KOPT-K1 (cell line): Measurements from ENCODE around the gene GPR84.
"Not testable (repeated sequence)": the region's sequence is repeated elsewhere in the genome, so short reads cannot be mapped to it uniquely, and the experiment has no call there.

Experiments used
- H3K27ac ChIP-seq: fragments of 200-600 bp; sonication (generic); 2 replicates; pipeline ENCODE4 v1.5.1; 2016; ENCODE audit warnings: antibody characterized with exemption, mild to moderate bottlenecking, low read depth, low read length; ENCODE audit not compliant: poor library complexity, severe bottlenecking
- H3K36me3 ChIP-seq: fragments of 200-600 bp; sonication (generic); 2 replicates; pipeline ENCODE4 v1.5.1; 2017; ENCODE audit warnings: antibody characterized with exemption, mild to moderate bottlenecking, low read length, moderate library complexity; ENCODE audit not compliant: insufficient read depth
- H3K9me3 ChIP-seq: fragments of 200-600 bp; sonication (generic); 2 replicates; pipeline ENCODE4 v1.5.1; 2017; ENCODE audit warnings: antibody characterized with exemption, low read length, mild to moderate bottlenecking; ENCODE audit not compliant: insufficient read depth, poor library complexity, severe bottlenecking

The GPR84 gene

GRCh38 chr12:54337854-54338650 lies 26.2 kb downstream of the GPR84 start:
- H3K36me3 ChIP-seq, result peaks cover 35% of the 10 kb centered on the region
- H3K27ac ChIP-seq, result no peak overlapping the region
- H3K9me3 ChIP-seq, result no peaks in the 10 kb centered on the region

DNA sequence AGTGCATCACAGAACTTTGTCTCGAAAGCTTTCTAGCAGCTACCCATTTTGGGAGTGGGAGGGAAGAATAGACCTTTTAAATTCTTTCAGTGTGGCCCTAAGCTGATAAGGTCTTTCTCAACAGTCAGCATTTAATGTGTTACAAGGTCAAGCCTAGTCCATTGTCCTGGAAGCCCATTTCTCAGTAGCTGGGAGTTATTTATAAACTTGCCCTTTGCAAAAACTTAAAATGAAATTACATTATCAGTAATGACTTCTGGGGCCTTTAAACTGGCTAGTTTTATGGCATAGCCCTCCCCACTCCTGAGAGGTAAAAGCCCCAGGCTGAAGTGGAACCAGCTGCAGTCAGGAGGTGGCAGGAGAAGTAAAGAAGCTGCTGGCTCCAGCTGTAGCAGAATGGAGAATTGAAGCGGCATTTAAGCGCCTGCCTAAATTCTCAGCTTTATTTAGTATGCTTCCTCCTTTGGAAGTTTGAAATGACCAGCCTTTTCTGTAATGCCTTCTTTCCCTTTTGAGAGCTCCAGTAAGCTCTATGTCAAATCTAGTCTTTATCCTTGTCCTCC lies 26.9 kb downstream of the GPR84 start:
- H3K9me3 ChIP-seq, result no peaks in the 10 kb centered on the region
- no peak overlapping the region for H3K27ac ChIP-seq
- peaks cover 28% of the 10 kb centered on the region for H3K36me3 ChIP-seq

DNA sequence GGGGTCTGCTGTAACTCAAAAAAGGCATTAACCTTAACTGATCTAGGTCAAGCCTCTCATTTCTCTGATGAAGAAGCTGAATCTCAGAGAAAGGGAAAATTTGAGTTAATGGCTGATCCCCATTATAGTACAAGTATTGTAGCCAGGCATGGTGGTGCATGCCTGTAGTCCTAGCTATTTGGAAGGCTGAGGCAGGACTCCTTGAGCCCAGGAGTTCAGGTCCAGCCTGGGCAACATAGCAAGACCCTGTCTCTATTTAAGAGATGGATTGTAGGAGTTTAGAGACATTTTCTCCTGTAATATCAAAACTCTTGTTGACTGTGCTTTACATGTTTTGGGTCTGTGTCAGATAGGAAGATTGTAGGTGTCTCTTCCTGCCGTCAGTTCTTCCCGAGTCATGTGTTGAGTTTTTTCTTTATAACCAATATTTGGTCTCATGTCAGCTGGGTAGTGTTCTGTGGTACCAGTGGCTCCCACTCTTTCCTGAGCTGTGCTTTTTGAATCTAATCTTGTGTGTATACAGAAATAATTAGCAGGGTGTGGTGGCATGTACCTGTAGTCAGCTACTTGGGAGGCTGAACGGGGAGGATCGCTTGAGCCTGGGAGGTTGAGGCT lies 30.8 kb downstream of the GPR84 start:
- Histone ChIP-seq H3K36me3 (peaks cover 29% of the 10 kb centered on the region), H3K27ac (no peak overlapping the region), H3K9me3 (no peaks in the 10 kb centered on the region)

DNA sequence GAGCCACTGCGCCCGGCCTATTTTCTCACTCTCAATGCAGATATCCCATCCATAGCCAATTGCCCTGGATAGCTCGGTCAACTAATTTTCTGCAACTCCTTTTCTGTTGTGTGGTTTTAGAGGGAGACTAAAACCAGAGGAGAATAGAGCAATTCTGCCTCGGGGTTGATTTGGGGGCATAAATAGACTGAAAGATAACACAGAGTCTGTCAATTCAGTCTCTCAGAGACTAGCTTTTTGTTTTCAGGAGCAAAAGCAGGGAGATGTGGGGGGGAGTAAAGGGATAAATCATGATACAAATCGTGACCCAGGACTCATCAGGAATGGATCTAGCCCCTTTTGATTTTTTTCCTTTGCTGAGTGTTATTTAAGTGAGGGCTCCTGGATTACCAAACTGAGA lies 32.8 kb downstream of the GPR84 start:
- Histone ChIP-seq H3K36me3 (peaks cover 30% of the 10 kb centered on the region), H3K27ac (no peak overlapping the region), H3K9me3 (no peaks in the 10 kb centered on the region)

GRCh38 chr12:54330442-54330841 lies 33.8 kb downstream of the GPR84 start:
- Histone ChIP-seq H3K36me3 (peaks cover 30% of the 10 kb centered on the region), H3K27ac (no peak overlapping the region), H3K9me3 (no peaks in the 10 kb centered on the region)

- no peak overlapping the region for H3K27ac ChIP-seq
- peaks cover 30% of the 10 kb centered on the region for H3K36me3 ChIP-seq
- no peaks in the 10 kb centered on the region for H3K9me3 ChIP-seq
Measured at GRCh38 chr12:54329759-54330158, 34.5 kb downstream of the GPR84 start.

GRCh38 chr12:54328595-54329337 lies 35.5 kb downstream of the GPR84 start:
- H3K9me3 ChIP-seq, result no peaks in the 10 kb centered on the region
- H3K36me3 ChIP-seq, result peaks cover 30% of the 10 kb centered on the region
- no peak overlapping the region for H3K27ac ChIP-seq

DNA sequence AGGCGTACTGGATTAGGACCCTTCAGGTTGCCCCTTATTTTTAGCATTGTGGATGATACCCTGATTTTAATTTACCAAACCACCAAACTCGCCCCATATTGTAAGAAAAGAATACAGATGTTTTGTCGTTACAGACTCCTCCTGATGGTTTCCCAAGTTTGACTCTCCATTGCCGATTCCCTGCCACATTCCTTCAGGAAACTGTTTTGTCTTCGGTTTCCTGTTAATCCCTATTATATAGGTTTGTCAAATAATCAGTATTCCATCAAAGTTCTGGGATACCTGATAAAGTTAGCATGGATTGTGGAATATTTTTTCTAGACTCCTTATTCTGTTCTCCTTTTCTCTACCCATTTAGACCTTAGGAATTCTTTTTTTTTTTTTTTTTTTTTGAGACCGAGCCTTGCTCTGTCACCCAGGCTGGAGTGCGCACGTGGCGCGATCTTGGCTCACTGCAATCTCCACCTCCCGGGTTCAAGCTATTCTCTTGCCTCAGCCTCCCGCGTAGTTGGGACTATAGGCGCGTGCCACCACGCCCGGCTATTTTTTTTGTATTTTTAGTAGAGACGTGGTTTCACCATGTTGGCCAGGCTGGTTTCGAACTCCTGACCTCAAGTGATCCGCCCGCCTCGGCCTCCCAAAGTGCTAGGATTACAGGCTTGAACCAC lies 38.7 kb downstream of the GPR84 start:
- H3K27ac ChIP-seq, result peak overlapping the region; percentile 60
- H3K9me3 ChIP-seq, result not testable (repeated sequence)
- H3K36me3 ChIP-seq, result peaks cover 20% of the 10 kb centered on the region

- no peaks in the 10 kb centered on the region for H3K9me3 ChIP-seq
- peak within 1 kb of the TSS; percentile 67 for H3K27ac ChIP-seq
- H3K36me3 ChIP-seq, result peaks cover 14% of the 10 kb centered on the region
Measured at GRCh38 chr12:54324617-54325441, 39.5 kb downstream of the GPR84 start, which contains the start of gene COPZ1. Gene COPZ1, plus strand, starts transcription at chr12:54325131. Its CDS starts 33 bp downstream, at chr12:54325164.

DNA sequence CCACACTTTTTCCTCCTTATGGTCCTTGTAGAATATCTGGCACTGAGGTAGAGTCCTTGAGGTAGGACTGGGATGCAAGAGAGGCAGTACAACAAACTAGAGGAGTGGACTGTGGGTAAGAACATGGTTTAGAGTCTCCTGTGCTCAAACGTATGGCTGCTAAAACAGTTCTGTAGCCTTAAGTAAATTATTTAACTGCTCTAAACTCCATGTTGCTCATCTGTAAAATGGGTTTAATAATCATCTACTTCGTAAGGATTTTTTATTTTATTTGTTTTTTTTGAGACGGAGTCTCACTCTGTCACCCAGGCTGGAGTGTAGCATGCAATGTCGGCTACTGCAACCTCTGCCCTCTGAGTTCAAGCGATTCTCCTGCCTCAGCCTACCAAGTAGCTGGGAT lies 42.9 kb downstream of the GPR84 start:
- H3K9me3 ChIP-seq, result no peaks in the 10 kb centered on the region
- H3K36me3 ChIP-seq, result no peaks in the 10 kb centered on the region
- H3K27ac ChIP-seq, result no peak overlapping the region
